BJ (cell line): Measurements from ENCODE around the gene TRAK1. TPM values are rescaled to one million over a fixed set of nuclear protein-coding genes. Genes with fewer than 3 reads are reported as not detected.

Experiments used
- CTCF ChIA-PET: fragments of 350-600 bp; formaldehyde crosslinking; extraction: SDS; loops from one replicate; lab custom pipeline; 2021; ENCODE audit warnings: antibody characterized with exemption, inconsistent platforms; lab: Yijun Ruan, JAX
- POLR2A ChIA-PET: fragments of 300-600 bp; sonication (Branson Sonifier 250); formaldehyde crosslinking; extraction: SDS; loops from one replicate; lab custom pipeline; 2021; ENCODE audit warnings: antibody characterized with exemption; lab: Charles Lee
- DNase-seq: peaks from one replicate; pipeline ENCODE4 v3.0.0-alpha.2; 2011; ENCODE audit warnings: low read depth
- H3K27me3 ChIP-seq: 2 replicates; pipeline ENCODE4 v1.6.0; 2011; ENCODE audit warnings: low read length; ENCODE audit not compliant: control insufficient read depth, insufficient read depth
- H3K36me3 ChIP-seq: 2 replicates; pipeline ENCODE4 v1.5.1; 2011; ENCODE audit warnings: low read length; ENCODE audit not compliant: control insufficient read depth, insufficient read depth
- H3K4me3 ChIP-seq: 2 replicates; pipeline ENCODE4 v1.5.1; 2011; ENCODE audit warnings: low read depth, mild to moderate bottlenecking, control low read depth, low read length
- polyA plus RNA-seq: library from polyadenylated mRNA; depleted of rRNA; stranded (reverse); fragments of >200 nt; gene quantifications from 2 replicates; pipeline ENCODE4 v1.2.3, GENCODE V29; 2011
- TF ChIP-seq, protein P1 (sequence below): IDR thresholded peaks from 2 replicates; pipeline ENCODE4 v1.5.1; 2011; ENCODE audit warnings: low read depth, mild to moderate bottlenecking, control low read depth, inconsistent platforms, low read length, moderate library complexity; ENCODE audit not compliant: insufficient read depth

Gene TRAK1
- polyA plus RNA-seq, 1 experiment, result 36.3 TPM

DNA sequence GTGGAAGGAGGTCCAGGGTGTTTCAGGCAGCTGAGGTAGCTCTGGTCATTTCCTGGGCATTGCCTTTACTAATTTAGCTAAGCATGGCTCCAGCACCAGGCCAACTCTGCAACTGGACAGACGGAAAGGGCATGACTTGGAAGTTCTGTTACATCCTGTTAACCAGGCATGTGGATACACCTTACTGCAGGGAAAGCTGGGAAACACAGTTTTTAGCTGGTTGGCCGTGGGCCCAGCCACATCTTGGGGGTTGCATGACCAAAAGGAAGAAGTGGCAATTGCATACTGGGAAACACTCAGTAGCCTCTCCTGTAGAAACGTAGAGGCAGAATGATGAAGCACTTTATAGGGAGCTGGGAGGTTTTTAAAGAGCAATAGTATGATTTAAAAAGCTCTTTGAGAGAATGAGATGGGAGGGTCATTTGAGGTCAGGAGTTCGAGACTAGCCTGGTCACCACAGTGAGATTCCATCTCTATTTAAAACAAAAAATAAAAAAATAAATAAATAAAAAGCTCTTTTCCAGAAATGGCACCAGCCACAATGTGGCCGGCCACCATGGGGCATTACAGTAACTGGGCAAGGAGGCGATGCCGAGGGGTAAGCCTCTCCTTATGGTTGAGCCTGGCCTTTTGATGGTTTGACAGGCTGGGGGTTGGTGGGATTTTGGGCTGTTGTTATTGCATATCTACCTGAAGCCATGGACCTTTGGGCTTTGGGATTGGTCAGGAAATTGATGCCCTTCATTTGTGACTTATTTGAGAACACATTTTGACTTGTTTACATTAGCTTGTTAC, 28.6 kb downstream of the TRAK1 start:
- DNase-seq, result no peak
- H3K36me3 ChIP-seq, result no peaks in the 10 kb centered on the region; the same call in 1 of the 2 replicates
- H3K27me3 ChIP-seq, result no peaks in the 10 kb centered on the region
- POLR2A ChIA-PET, result interaction anchor here (0.6 kb wide), 1 partner anchor 67 kb away, joined by 11 read pairs; no protein-coding TSS in a partner anchor
- CTCF ChIA-PET, result interaction anchor here (0.7 to 4.8 kb wide), 5 partner anchors 12 to 76 kb away, joined by 3 to 40 read pairs (median 3); no protein-coding TSS in a partner anchor
- H3K4me3 ChIP-seq, result no peak overlapping the region
- TF ChIP-seq, protein P1, sequence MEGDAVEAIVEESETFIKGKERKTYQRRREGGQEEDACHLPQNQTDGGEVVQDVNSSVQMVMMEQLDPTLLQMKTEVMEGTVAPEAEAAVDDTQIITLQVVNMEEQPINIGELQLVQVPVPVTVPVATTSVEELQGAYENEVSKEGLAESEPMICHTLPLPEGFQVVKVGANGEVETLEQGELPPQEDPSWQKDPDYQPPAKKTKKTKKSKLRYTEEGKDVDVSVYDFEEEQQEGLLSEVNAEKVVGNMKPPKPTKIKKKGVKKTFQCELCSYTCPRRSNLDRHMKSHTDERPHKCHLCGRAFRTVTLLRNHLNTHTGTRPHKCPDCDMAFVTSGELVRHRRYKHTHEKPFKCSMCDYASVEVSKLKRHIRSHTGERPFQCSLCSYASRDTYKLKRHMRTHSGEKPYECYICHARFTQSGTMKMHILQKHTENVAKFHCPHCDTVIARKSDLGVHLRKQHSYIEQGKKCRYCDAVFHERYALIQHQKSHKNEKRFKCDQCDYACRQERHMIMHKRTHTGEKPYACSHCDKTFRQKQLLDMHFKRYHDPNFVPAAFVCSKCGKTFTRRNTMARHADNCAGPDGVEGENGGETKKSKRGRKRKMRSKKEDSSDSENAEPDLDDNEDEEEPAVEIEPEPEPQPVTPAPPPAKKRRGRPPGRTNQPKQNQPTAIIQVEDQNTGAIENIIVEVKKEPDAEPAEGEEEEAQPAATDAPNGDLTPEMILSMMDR, result no peak

DNA sequence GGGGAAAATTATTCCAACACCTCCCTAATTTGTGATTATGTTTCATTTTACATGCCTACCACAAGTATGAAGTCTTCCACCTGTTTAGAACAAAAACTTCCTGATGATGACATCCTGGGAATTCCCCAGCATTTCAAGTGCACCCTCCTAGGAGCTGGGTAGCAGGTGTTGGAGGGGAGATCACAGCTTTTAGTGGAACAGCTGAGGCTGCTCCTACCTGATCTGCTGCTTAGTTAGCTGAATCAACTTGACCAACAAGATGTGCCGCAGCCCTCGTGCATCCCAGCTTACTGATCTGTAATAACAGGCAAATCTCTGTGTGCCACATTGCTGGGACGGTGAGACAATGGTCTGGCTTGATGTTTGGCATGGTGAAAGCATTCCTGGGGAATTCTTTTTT, 29.7 kb downstream of the TRAK1 start:
- H3K36me3 ChIP-seq, result peaks cover 3% of the 10 kb centered on the region; the same call in 1 of the 2 replicates
- ChIA-PET CTCF (interaction anchor here (4.8 kb wide), 1 partner anchor 70 kb away, joined by 40 read pairs; no protein-coding TSS in a partner anchor), POLR2A (no interaction called here)
- H3K27me3 ChIP-seq, result no peaks in the 10 kb centered on the region
- no peak overlapping the region for H3K4me3 ChIP-seq
- DNase-seq, result no peak
- TF ChIP-seq, protein P1, result no peak

DNA sequence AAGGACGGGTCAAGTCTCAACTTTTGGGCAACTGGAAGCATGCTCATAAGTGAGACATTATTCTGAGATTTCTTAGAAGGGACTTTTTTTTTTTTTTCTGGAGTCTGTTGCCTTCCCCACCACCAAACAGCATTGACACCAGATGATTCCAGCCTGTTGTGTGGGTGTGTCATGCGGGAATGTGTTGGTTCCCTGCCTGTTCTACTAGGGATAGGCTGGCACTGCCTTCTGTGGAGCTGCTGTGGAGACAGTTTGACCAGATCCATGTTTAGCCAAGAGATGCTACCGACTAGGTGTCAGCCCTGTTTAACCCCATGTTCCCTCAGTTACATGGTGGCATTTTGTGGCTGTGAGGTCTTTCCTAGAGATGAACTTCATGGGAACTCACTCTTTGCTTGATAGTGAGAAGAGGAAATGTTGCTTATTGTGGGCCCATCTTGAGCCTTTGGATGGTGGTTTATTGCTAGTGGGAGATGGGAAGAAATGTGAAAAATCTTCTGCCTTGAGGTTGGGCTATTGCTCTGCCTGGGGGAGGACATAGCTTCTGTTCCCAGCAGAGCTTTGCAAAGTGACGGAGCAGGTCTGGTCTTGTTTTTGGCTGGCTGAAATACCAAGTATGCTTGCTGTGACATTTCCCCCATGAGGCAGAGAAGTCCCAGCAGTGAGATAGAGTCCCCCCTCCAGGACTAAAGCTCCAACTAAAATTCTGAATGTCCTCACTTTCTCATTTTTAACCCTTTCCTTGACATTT, 31.3 kb downstream of the TRAK1 start:
- no peak for DNase-seq
- H3K4me3 ChIP-seq, result no peak overlapping the region
- POLR2A ChIA-PET, result no interaction called here
- TF ChIP-seq, protein P1, result no peak
- H3K27me3 ChIP-seq, result no peaks in the 10 kb centered on the region
- peaks cover 3% of the 10 kb centered on the region; the same call in 1 of the 2 replicates for H3K36me3 ChIP-seq
- CTCF ChIA-PET, result interaction anchor here (1.5 kb wide), 1 partner anchor 69 kb away, joined by 3 read pairs; no protein-coding TSS in a partner anchor

DNA sequence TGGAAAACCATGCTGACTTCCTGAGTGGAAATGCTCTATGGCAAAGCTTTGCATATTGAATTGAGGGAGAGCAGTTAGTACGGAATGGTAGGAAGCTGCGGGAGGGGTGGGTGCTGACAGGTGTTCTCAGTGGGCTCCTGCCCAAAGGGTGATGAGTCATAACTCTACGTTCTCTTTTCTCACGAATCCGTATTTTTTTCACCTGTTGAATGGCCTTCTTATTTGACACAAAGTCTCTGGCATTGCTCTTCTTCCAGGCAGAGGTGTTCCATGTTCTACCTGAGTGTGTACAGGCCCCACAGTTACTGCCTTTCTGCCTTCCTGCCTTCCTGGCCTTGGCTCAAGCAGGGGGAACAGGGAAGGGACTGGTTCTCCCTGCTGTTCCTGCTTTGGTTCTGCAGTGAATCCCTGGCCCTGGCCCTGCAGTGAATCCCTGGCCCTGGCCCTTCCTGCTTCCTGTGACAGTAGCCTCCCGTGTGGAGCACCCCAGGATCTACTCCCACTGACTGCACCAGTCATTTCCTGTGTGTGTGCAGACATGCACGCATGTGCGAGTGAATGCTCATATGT, 31.9 kb downstream of the TRAK1 start:
- no peak for DNase-seq
- TF ChIP-seq, protein P1, result no peak
- H3K4me3 ChIP-seq, result no peak overlapping the region
- ChIA-PET POLR2A (no interaction called here), CTCF (interaction anchor here (1.5 kb wide), 1 partner anchor 68 kb away, joined by 3 read pairs; no protein-coding TSS in a partner anchor)
- H3K27me3 ChIP-seq, result no peaks in the 10 kb centered on the region
- H3K36me3 ChIP-seq, result peaks cover 3% of the 10 kb centered on the region; the same call in 1 of the 2 replicates
